ENCODE data around the gene CTDNEP1. TPM values are rescaled to one million over a fixed set of nuclear protein-coding genes. Genes with fewer than 3 reads are reported as not detected.

Gene CTDNEP1
- total and polyA plus RNA-seq, 8 donors: 23.9 to 85.1 (median 73.9) TPM

DNA sequence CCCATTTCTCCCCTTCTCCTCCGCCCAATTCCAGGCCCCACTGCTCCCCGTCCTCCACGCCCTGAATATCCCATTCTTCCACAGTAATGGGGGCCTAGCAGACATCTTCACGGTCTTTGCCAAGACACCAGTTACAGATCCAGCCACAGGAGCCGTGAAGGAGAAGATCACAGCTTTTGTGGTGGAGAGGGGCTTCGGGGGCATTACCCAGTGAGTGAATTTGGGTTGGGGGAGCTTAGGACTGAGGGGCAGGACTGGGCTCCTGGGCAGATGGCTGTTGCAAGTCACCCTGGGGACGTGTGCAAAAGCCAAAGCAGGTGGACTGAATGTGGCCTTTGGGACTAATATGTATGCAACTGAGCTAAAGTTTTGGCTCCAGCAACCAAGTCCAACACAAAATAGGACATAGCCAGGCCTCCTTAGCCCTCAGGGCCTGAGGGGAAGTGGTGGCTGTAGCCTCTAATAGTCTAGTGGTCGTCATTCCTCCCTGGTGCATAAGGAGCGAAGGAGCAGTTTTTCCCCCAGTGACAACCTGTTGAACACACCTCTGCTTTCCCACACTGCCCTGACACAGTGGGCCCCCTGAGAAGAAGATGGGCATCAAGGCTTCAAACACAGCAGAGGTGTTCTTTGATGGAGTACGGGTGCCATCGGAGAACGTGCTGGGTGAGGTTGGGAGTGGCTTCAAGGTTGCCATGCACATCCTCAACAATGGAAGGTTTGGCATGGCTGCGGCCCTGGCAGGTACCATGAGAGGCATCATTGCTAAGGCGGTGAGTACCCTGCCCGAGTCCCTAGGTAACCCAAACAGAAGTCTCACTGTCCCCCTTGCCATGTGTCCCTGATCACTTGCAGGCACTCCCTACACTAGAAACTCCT, 29.2 kb downstream of the CTDNEP1 start:
- TF ChIP-seq, protein P1, sequence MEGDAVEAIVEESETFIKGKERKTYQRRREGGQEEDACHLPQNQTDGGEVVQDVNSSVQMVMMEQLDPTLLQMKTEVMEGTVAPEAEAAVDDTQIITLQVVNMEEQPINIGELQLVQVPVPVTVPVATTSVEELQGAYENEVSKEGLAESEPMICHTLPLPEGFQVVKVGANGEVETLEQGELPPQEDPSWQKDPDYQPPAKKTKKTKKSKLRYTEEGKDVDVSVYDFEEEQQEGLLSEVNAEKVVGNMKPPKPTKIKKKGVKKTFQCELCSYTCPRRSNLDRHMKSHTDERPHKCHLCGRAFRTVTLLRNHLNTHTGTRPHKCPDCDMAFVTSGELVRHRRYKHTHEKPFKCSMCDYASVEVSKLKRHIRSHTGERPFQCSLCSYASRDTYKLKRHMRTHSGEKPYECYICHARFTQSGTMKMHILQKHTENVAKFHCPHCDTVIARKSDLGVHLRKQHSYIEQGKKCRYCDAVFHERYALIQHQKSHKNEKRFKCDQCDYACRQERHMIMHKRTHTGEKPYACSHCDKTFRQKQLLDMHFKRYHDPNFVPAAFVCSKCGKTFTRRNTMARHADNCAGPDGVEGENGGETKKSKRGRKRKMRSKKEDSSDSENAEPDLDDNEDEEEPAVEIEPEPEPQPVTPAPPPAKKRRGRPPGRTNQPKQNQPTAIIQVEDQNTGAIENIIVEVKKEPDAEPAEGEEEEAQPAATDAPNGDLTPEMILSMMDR (IDR thresholded peaks at IDR 0.05): no peak
- TF ChIP-seq POLR2A (IDR thresholded peaks at IDR 0.05): no peak
- TF ChIP-seq POLR2AphosphoS5 (IDR thresholded peaks at IDR 0.05): no peak
- TF ChIP-seq EP300 (IDR thresholded peaks at IDR 0.05): no peak
- H3K4me3 ChIP-seq: peak overlapping the region in 1 of 4 donors; percentile 92
- WGBS, 5 donors: 80 to 87% (median 80%) methylated on average over 14 to 15 of the region's 15 CpGs
- peaks cover 0 to 6% (median 0%) of the 10 kb centered on the region in 3 donors for H3K27me3 ChIP-seq
- H3K9me3 ChIP-seq: no peaks in the 10 kb centered on the region
- intact Hi-C loops (cut with DNase I; ENCODE audit: low total_unique reads): no loop called here
- H3K4me1 ChIP-seq: peaks cover 36 to 74% (median 51%) of the 10 kb centered on the region in 4 donors
- H3K36me3 ChIP-seq: peaks cover 58 to 65% (median 63%) of the 10 kb centered on the region in 4 donors
- no peak for DNase-seq
- peak overlapping the region in 3 of 5 donors; percentile 96 to 100 (median 98) for H3K27ac ChIP-seq

DNA sequence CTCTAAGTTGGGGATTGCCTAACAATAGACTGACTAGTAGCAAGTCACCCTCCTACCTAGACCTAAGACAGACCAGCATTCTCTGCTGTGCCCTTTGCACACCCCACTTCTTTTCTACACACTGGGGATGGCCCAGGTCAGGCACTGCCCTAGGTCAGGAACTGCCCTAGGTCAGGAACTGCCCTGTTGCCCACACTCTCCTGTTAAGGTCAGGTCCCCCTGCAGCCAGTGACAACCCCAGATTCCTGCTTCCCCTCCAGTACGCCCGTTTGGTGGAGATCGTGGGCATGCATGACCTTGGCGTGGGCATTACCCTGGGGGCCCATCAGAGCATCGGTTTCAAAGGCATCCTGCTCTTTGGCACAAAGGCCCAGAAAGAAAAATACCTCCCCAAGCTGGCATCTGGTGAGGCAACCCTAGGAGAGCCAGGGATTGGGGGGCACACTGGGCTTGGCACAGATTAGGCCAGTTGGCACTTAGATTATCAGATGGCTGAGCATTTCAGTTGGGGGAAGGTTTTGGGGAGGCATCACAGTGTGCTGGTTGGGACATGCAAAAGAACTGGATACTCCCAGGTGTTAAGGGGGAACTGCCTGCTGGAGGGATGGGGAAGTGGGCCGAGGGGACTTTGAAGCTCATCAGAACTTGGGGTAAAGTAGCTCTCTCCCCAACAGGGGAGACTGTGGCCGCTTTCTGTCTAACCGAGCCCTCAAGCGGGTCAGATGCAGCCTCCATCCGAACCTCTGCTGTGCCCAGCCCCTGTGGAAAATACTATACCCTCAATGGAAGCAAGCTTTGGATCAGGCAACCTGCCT, 30.0 kb downstream of the CTDNEP1 start:
- intact Hi-C loops (cut with DNase I; ENCODE audit: low total_unique reads): no loop called here
- Histone ChIP-seq H3K4me3 (peak overlapping the region in 3 of 4 donors; percentile 74 to 95 (median 92)), H3K27me3 (peaks cover 0 to 12% (median 0%) of the 10 kb centered on the region in 3 donors), H3K4me1 (peaks cover 42 to 82% (median 59%) of the 10 kb centered on the region in 4 donors), H3K36me3 (peaks cover 49 to 56% (median 54%) of the 10 kb centered on the region in 4 donors), H3K27ac (peak overlapping the region; percentile 93 to 100 (median 98)), H3K9me3 (no peaks in the 10 kb centered on the region)
- 69 to 78% (median 75%) methylated on average over 9 to 10 of the region's 10 CpGs for WGBS, 5 donors
- DNase-seq: no peak
- TF ChIP-seq EP300 (IDR thresholded peaks at IDR 0.05): no peak
- TF ChIP-seq POLR2A (IDR thresholded peaks at IDR 0.05): no peak
- TF ChIP-seq, protein P1 (IDR thresholded peaks at IDR 0.05): no peak
- TF ChIP-seq POLR2AphosphoS5 (IDR thresholded peaks at IDR 0.05): no peak

DNA sequence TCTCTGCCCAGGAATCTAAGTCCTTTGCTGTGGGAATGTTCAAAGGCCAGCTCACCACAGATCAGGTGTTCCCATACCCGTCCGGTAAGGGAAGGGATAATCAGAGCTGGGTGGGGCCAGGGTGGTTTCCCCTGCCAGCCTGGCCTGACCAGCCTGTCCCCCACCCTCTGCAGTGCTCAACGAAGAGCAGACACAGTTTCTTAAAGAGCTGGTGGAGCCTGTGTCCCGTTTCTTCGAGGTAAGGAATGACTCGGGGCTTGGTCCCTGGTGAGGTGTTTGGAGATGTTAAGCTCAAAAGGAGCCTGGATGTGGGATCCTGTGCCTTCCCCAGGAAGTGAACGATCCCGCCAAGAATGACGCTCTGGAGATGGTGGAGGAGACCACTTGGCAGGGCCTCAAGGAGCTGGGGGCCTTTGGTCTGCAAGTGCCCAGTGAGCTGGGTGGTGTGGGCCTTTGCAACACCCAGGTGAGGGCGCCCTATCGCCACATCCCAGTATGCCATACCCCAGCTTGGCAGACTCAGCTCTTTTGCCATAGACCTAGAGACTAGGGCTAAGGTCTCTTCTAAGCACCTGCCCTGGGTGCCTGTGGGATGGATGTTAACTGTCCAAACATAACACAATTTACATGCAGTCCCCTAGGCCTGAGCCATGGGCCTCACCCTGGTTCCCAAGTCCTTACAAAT, 30.8 kb downstream of the CTDNEP1 start:
- Histone ChIP-seq H3K9me3 (no peaks in the 10 kb centered on the region), H3K36me3 (peaks cover 42 to 49% (median 47%) of the 10 kb centered on the region in 4 donors), H3K4me3 (peak overlapping the region; percentile 59 to 95 (median 83)), H3K27ac (peak overlapping the region; percentile 93 to 100 (median 98)), H3K27me3 (peaks cover 0 to 12% (median 0%) of the 10 kb centered on the region in 3 donors), H3K4me1 (peaks cover 49 to 88% (median 67%) of the 10 kb centered on the region in 4 donors)
- DNase-seq: peak; percentile 70 to 84
- intact Hi-C loops (cut with DNase I; ENCODE audit: low total_unique reads): no loop called here
- WGBS, 5 donors: 13 to 27% (median 16%) methylated on average over 11 of the region's 11 CpGs
- TF ChIP-seq POLR2A (IDR thresholded peaks at IDR 0.05): no peak
- TF ChIP-seq, protein P1 (IDR thresholded peaks at IDR 0.05): peak in 4 of 7 experiments; percentile 10 to 41 (median 16)
